GM15510 (cell line): ENCODE data around the gene PRTFDC1.

Source experiments
- POLR2A ChIP-seq: IDR thresholded peaks from 3 replicates; pipeline ENCODE4 v1.6.1; 2011; ENCODE audit warnings: borderline replicate concordance; ENCODE audit not compliant: insufficient read length; ENCODE audit errors: extremely low read depth

Gene PRTFDC1

GRCh38 chr10:24917493-24917892, 34.9 kb downstream of the PRTFDC1 start:
- no peak for TF ChIP-seq POLR2A

- TF ChIP-seq POLR2A = no peak
Measured at GRCh38 chr10:24916365-24916764, 36.0 kb downstream of the PRTFDC1 start.

GRCh38 chr10:24915304-24915703, 37.1 kb downstream of the PRTFDC1 start:
- no peak for TF ChIP-seq POLR2A

- TF ChIP-seq POLR2A = no peak
Measured at GRCh38 chr10:24914148-24914547, 38.3 kb downstream of the PRTFDC1 start.

GRCh38 chr10:24912215-24912614, 40.2 kb downstream of the PRTFDC1 start:
- TF ChIP-seq POLR2A = no peak

- no peak for TF ChIP-seq POLR2A
Measured at GRCh38 chr10:24911029-24911428, 41.4 kb downstream of the PRTFDC1 start.

GRCh38 chr10:24910574-24910973, 41.8 kb downstream of the PRTFDC1 start:
- TF ChIP-seq POLR2A = no peak

- no peak for TF ChIP-seq POLR2A
Measured at GRCh38 chr10:24908793-24909423, 43.5 kb downstream of the PRTFDC1 start.

- TF ChIP-seq POLR2A = no peak
Measured at GRCh38 chr10:24907956-24908355, 44.5 kb downstream of the PRTFDC1 start.

- no peak for TF ChIP-seq POLR2A
Measured at GRCh38 chr10:24906372-24906771, 46.0 kb downstream of the PRTFDC1 start.

- no peak for TF ChIP-seq POLR2A
Measured at GRCh38 chr10:24904824-24905223, 47.6 kb downstream of the PRTFDC1 start.

- no peak for TF ChIP-seq POLR2A
Measured at GRCh38 chr10:24902400-24902728, 50.0 kb downstream of the PRTFDC1 start.

GRCh38 chr10:24901686-24902399, 50.6 kb downstream of the PRTFDC1 start:
- no peak for TF ChIP-seq POLR2A

GRCh38 chr10:24900888-24901685, 51.3 kb downstream of the PRTFDC1 start:
- no peak for TF ChIP-seq POLR2A

GRCh38 chr10:24899571-24899970, 52.8 kb downstream of the PRTFDC1 start:
- no peak for TF ChIP-seq POLR2A
